Activated CD4-positive, alpha-beta T cell treated with anti-CD3 and anti-CD28 coated beads, Interleukin-2, amount 50 U/mL, for 16 hours (primary cell): ENCODE data around the gene COL9A2.
A peak's percentile ranks its signal among the peaks of the same experiment; 100 is the strongest.

ENCODE experiments used
- DNase-seq: peaks from one replicate; pipeline ENCODE4 v3.0.0-alpha.2; 2020

Gene COL9A2

GRCh38 chr1:40317394-40318074 is 448 bp upstream of the COL9A2 start:
- no peak for DNase-seq

- DNase-seq = peak; percentile 14
Observed at GRCh38 chr1:40315795-40316594, 1.1 kb downstream of the COL9A2 start.

GRCh38 chr1:40315239-40315794 is 1.8 kb downstream of the COL9A2 start:
- peak; percentile 90 for DNase-seq

GRCh38 chr1:40314721-40315238 is 2.3 kb downstream of the COL9A2 start:
- DNase-seq = no peak

GRCh38 chr1:40313958-40314720 is 2.9 kb downstream of the COL9A2 start:
- no peak for DNase-seq

GRCh38 chr1:40313329-40313957 is 3.6 kb downstream of the COL9A2 start:
- DNase-seq = no peak

- peak; percentile 31 for DNase-seq
Observed at GRCh38 chr1:40312238-40313205, 4.6 kb downstream of the COL9A2 start.

GRCh38 chr1:40311692-40312091 is 5.4 kb downstream of the COL9A2 start:
- DNase-seq = no peak

- no peak for DNase-seq
Observed at GRCh38 chr1:40310983-40311642, 6.0 kb downstream of the COL9A2 start.

- DNase-seq = no peak
Observed at GRCh38 chr1:40310129-40310461, 7.0 kb downstream of the COL9A2 start.

- no peak for DNase-seq
Observed at GRCh38 chr1:40309374-40310128, 7.5 kb downstream of the COL9A2 start.

GRCh38 chr1:40308036-40308727 is 8.9 kb downstream of the COL9A2 start:
- DNase-seq = no peak

- DNase-seq = no peak
Observed at GRCh38 chr1:40307186-40307585, 9.9 kb downstream of the COL9A2 start.

GRCh38 chr1:40306296-40306695 is 10.8 kb downstream of the COL9A2 start:
- DNase-seq = no peak

GRCh38 chr1:40305871-40306270 is 11.2 kb downstream of the COL9A2 start:
- no peak for DNase-seq

- peak; percentile 23 for DNase-seq
Observed at GRCh38 chr1:40305451-40305850, 11.6 kb downstream of the COL9A2 start.

- DNase-seq = no peak
Observed at GRCh38 chr1:40303790-40304189, 13.3 kb downstream of the COL9A2 start.

GRCh38 chr1:40303051-40303771 is 13.9 kb downstream of the COL9A2 start:
- no peak for DNase-seq

- no peak for DNase-seq
Observed at GRCh38 chr1:40302475-40302874, 14.6 kb downstream of the COL9A2 start.
